ENCODE data around the gene ANO4. TPM values are rescaled to one million over a fixed set of nuclear protein-coding genes. Genes with fewer than 3 reads are reported as not detected.

ANO4 gene
- total RNA-seq, 1 donor from 2014 or later = 0.32 TPM

DNA sequence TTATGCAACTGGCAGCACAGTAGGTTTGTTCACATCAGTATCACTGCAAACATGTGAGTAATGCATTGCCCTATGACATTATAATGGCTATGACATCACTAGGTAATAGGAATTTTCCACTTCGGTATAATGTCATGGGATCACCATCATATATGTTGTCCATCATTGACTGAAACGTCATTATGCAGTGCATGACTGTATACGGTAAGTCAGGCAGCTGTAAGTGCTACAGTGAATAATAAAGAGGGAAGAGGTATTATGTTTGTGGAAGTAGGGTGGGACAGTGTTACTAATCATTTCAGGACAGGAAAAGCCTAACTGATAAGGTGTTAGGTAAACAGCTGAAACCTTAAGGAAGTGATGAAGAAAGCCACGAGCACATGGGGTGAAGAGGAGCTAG, 68.1 kb downstream of the ANO4 start:
- no peak for ATAC-seq
- DNase-seq = no peak
- intact Hi-C loops (cut with micrococcal nuclease) = no loop called here

DNA sequence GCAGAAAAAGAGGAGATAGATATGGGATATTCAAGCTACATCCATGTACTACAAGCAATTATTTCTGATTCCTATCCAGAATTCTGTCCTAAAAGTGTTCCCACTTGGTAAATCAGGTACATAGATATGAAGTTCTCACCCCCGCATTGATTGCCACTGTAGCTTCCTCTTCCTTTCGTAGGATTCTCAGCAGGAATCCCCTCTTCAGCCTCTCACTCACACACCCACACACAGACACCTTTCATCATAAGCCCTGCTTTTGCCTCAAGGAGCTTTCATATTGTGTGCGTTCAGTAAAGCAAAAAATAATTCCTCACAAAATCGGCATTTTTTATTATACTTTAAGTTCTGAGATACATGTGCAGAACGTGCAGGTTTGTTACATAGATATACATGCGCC, 69.8 kb downstream of the ANO4 start:
- ATAC-seq (no peak), DNase-seq (no peak)
- intact Hi-C loops (cut with micrococcal nuclease) = no loop called here

DNA sequence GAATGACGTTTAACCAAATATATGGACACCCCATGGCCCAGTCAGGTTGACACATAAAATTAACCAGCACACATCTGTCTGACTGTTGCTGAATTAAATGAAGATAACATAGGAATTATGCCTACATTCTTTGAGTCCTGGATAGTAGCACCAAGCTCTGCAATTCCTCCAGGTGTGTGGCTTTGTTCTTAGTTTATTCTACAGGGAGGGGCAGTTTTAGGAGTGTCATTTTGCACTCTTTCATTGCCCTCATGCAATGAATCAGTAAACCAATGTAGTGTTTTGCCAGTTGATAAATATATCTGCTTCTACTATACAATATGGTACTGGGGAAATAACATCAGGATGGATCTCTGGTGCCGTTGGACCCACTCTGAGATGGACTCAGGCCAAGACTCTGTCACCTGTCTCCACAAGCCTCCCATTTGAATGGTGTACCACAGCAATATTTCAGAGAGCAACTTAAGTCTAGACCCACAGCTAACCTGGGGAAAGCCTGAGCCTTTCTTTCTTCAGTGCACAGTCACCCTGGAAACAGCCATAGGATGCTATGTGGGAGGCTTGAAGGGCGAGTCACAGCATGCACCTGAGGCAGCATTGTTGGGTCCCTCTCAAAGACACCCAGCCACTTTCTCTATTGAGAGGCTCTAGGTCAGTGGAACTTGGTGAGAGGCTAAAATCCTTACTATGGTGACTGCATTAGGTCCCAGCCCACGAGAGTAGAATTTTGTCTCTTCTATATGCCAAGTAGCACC, 73.2 kb downstream of the ANO4 start:
- intact Hi-C loops (cut with micrococcal nuclease) = no loop called here
- no peak for DNase-seq
- ATAC-seq = no peak

DNA sequence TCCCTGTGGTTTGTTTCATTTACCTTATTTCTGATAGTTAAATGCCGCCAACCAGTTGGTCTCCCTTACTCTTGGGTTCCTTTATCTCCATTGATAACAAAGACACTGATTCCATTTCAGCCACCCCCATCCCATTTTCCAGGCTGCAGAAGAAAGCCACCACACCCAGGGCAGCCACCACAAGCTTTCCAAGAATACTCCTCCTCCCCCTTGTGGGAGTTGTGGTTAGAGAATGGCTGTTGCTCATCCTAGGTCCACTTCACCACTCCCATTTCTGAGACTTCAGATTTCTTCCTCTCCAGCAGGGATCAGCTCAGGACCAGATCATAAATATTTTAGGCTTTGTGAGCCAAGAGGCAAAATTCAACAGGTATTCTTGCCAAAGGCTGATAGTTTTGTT, 73.9 kb downstream of the ANO4 start:
- ATAC-seq (no peak), DNase-seq (no peak)
- intact Hi-C loops (cut with micrococcal nuclease) = no loop called here

DNA sequence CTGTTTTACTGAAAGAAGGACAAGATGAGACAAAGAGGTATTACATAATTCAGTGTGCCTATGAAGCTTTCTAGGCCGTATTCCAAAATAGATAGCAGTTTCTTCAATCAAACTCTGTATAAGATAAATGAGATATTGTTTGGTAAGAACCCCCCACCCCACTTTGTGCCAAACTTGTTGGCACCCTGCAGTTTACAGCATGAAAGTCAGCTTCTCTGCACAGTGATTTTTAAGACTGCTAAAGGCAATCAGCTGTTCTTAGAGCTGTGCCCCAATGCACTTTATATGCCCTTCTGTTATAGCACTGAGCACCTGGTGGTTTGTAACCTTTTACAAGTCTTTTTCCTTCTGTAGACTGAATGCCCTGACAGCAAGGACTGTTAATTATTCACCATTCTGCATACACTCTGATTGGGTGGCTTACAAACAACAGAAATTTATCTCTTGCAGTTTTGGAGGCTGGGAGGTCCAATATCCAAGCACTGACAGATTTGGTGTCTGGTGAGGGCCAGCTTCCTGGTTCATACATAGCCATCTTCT, 76.7 kb downstream of the ANO4 start:
- DNase-seq (no peak), ATAC-seq (no peak)
- intact Hi-C loops (cut with micrococcal nuclease) = no loop called here

DNA sequence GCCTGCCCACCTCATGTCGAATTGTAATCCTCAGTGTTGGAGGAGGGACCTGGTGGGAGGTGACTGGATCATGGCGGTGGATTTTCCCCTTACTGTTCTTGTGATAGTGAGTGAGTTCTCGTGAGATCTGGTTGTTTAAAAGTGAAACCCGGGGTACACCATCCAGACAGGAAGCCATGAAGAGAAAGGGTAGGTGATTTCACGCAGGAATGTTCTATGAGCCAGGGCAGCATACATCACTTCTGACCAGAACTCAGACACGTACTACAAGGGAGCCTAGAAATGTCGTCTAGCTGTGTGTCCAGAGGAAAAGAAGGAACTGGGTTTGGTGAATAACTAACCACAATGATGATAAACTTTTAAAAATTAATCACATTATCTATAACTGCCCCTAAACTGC, 80.6 kb downstream of the ANO4 start:
- ATAC-seq (no peak), DNase-seq (no peak)
- intact Hi-C loops (cut with micrococcal nuclease) = no loop called here

DNA sequence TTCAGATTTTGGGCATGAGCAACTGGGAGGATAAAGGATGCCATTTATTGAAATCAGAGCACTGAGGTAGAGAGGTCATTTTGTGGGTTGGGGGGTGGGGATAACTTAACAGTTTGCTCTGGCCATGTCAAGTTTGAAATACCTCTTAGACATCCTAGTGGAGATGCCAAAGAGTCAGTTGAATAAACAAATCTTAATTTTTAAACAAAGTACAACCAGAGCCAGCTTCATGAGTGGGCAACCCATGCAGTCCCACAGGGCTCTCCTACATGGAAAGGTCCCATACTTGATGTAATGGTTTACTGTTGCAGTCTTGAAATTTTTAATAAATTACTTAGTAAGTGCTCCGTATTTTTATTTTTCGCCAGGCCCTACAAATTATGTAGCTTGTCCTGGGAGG, 81.2 kb downstream of the ANO4 start:
- DNase-seq (no peak), ATAC-seq (no peak)
- intact Hi-C loops (cut with micrococcal nuclease) = no loop called here

DNA sequence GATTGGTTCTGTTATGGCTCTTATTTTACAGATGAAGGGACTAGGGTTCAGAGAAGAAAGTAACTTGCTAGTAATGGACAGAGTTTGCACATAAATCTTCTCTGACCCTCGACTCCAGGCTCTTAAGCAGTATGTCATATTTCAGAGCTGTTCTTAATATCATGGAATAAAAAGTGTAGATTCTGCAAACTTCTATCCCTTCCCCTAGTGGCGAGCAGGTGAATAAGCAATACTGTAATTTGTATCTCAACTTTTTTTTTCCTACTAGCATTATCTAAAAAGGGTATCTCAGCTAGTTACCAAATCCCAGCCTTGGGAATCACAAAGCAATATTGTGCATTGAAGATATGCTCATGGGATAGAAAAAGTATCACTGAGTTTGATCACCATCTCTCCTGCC, 83.2 kb downstream of the ANO4 start:
- DNase-seq (no peak), ATAC-seq (no peak)
- intact Hi-C loops (cut with micrococcal nuclease) = no loop called here

DNA sequence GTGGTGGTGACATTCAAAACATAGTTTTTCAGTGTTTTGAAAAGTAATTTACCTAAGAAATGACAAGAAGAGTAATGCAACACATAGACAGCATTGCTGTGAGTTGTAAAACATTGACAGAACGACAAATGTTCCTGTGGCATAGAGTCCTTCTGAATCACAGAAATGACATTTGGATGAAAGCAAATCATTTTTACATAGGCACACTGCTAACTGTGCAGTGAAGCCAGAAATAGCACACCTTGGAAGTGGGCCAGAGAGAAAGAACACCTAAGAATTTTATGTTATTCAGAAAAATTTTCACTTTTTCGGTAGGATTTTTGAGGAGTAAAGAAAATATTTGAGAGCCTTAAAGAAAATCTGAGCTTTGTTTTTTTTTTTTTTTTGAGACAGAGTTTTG, 100.6 kb downstream of the ANO4 start:
- ATAC-seq = no peak
- DNase-seq = no peak
- intact Hi-C loops (cut with micrococcal nuclease) = no loop called here

DNA sequence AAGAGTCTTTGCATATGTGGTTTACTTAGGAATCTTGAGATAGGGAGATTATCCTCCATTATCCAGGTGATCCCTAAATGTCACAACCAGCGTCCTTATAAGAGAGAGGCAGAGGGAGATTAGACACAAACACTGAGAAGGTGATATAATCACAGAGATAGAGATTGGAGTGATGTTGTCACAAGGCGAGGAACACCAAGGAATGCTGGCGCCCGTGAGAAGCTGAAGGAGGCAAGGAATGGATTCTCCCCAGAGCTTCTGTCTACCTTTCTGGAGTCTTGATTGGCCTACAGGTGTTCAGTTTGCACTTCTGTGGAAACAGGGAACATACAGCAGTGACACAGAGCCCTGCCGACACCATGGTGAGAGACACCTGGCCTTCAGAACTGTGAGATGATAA, 101.6 kb downstream of the ANO4 start:
- no peak for DNase-seq
- no peak for ATAC-seq
- intact Hi-C loops (cut with micrococcal nuclease) = no loop called here

DNA sequence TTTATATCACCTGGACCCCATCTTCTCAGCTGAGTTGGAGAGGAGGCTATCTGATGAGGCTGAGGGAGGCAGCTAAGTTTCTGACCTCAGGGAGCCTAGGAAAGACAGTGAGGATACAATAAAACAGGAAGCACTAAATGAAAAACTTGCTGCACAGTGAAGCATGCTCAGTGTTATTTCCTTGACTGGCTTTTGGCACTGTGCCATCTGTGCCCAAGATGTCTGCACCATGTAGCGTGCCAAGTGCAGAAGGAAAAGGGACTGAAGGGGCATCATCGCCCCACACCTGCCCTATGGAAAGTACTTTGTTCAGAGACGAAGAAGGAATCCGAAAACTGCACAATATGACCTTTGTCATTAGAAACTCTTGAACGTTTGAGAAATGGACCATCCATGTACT, 102.7 kb downstream of the ANO4 start:
- ATAC-seq = no peak
- DNase-seq = no peak
- intact Hi-C loops (cut with micrococcal nuclease) = no loop called here

DNA sequence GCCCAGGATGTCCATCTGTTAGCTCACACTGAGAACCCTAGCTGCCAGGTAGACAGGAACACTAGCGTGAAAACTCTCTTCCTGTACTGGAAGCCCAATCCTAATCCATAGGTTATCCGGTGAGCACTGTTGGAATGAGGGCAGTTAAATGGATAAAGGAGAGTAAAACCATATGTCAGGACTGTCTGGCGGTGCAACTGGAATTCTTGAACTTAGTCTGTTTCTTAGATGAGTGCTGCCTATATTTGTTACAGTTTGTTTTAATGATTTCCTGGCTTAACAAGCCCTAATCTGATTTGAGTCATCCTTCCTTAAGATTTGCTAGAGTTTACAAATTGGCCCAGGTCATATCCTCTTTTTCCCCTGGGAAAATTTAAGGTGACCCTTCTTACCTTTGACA, 104.7 kb downstream of the ANO4 start:
- intact Hi-C loops (cut with micrococcal nuclease) = no loop called here
- ATAC-seq (no peak), DNase-seq (no peak)

DNA sequence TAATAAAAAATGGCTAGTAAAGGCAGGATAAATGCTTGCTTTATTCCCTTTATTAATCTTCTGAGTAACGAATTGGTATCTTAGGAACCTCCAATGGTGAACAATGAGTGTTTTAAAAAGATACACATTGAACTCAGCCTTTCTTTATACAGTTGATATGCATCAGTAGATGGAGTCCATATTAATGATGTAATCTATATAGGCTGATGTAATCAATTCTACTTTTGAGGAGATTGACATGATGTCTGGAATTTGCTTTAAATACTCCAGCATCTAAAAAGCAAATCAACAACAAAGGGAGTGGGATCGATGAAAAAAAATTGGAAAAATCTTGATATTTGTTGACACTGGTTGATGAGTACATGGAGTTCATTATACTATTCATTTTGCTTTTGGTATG, 106.2 kb downstream of the ANO4 start:
- ATAC-seq = no peak
- no peak for DNase-seq
- intact Hi-C loops (cut with micrococcal nuclease) = no loop called here

DNA sequence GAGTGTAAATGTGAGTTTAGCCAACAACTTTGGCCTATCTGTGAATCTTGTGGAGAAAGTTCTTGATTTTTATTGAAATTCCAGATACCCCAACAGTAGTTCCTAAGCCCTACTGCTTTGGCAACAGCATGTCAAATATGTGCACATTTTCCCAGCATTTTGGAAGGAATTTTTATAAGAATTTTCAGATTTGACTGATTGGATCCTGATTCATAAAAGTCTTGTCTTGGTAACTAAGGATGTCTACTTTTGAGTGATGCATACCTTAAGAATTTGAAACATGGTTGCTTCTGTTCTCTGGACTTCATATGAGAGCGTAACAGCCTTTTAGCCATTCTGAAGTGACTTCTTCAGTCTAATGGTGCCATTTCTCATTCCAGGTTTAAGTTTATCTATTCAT, 106.7 kb downstream of the ANO4 start:
- DNase-seq (no peak), ATAC-seq (no peak)
- intact Hi-C loops (cut with micrococcal nuclease) = no loop called here

DNA sequence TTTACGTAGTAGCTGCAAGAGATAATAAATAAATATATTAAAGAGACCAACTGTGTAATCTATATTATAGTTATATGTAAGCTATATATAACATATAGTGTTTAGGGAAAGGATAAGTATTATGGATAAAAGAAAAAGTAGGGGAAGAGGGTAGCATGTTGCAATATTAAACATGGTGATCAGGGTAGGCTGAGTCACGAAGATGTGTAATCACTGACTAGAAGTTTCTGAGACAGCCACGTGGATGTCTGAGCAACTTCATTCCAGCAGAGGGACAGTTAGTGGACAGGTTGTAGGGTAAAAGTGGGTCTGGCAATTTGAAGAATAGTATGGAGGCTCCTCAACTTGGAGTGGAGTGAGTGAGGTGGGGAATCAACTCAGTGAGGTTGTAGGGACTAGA, 109.7 kb downstream of the ANO4 start:
- no peak for DNase-seq
- no peak for ATAC-seq
- intact Hi-C loops (cut with micrococcal nuclease) = no loop called here

DNA sequence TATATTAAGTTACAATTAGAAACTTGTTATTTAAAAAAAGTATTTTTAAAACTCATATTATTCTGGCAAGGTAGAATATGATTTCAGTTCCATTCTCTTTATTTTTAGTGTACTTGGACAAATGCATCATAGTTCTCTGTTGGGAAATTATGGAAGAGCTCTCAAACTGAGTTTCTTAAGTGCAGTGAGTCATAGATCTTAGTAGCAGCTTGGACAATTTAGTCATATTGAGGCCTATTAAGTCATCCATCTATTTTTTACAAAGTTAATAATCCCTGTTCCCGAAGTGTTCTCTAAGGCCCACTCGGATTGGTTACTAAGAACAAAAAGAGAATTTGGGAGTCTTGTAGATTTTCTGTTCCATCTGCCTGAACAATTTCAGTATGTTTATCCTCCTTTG, 113.9 kb downstream of the ANO4 start:
- DNase-seq = no peak
- intact Hi-C loops (cut with micrococcal nuclease) = no loop called here
- ATAC-seq = no peak

DNA sequence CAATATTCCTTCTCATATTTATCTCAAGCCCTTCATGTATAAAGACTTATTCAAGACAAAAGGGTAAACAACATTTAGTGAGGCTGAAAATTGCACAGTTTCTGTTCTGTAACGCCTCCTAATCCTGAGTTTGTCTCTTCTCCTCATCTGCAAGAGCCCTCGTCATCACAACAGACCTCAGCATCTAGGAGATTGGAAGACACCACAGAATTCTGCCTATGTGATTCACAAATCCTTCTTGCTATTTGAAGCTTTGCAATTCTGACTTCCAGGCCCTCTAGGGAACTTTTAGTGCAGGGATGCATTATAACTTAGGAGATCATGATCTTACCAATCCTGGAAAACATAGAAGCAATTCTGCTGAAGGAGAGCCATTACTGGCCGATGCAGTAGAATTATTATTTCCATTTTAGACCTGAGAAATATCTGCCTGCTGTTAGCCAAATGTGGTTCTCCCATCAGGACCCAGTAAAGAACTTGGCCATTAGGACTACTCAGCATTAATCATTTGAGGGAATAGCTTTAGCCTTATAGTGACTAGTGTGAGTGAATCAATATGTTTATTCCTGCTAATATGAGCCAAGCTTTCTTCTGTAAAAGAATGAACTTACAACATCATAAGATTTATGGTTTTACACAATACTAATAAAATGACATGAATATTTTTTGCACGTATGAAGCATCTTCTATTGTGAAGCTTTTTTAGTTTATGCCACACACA, 119.5 kb downstream of the ANO4 start:
- intact Hi-C loops (cut with micrococcal nuclease) = no loop called here
- ATAC-seq (no peak), DNase-seq (no peak)

DNA sequence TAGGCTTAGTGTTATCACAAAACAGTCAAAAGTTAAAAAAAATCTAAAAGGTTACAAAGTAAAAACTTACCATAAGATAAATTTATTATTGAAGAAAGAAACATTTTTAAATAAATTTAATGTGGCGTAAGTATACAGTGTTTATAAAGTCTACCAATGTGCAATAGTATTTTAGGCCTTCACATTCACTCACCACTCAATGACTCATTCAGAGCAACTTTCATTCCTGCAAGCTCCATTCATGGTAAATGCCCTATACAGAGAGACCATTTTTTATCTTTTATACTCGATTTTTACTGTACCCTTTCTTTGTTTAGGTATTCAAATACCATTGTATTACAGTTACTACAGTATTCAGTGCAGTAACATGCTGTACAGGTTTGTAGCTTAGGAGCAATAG, 124.5 kb downstream of the ANO4 start:
- DNase-seq (no peak), ATAC-seq (no peak)
- intact Hi-C loops (cut with micrococcal nuclease) = no loop called here

DNA sequence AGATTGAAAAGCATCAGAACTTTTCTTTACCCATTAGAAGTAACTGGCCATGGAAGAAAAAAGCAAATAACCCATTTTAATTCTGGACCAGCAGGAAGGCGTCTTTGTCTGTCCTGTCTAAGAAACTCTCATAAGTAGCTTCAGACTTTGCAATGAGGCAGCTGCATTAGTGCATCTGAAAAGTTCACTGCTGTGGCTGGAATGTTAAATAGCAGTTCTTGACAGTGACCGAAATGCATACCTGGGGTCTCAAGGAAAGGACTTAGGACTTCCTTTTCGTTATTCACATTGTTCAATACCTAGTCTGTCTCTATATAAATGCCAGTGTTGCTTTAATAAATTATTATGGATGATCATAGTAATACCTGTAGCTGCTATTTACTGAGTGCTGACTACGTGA, 125.9 kb downstream of the ANO4 start:
- ATAC-seq = no peak
- no peak for DNase-seq
- intact Hi-C loops (cut with micrococcal nuclease) = no loop called here

DNA sequence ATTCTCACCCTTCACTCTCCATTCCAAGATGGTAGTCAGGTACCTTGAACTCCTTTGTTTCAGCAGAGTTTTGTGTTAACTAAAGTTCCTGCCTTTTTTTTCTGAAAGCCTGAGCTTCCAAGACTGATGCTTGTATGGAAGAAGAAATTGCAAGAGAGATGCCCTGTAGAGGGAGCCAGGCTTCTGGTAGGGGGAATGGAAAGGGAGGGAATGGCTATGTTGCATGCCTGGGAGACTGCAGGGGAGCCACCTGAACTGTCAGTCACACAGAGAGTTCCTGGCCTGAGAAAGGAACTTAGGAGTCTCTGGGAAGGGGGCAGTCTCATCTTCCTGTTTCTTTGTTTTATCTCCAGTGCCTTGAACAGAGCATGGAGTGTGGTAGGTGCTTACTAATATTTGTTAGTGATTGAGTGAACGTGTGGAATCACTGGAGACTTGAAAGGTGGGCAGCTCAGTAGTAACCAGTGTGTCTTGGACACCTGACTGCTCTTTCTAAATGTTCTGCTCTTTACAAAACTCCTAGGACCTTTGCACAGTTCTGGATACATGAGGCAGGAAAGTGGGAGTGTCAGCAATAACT, 132.2 kb downstream of the ANO4 start:
- DNase-seq = no peak
- intact Hi-C loops (cut with micrococcal nuclease) = no loop called here
- no peak for ATAC-seq

DNA sequence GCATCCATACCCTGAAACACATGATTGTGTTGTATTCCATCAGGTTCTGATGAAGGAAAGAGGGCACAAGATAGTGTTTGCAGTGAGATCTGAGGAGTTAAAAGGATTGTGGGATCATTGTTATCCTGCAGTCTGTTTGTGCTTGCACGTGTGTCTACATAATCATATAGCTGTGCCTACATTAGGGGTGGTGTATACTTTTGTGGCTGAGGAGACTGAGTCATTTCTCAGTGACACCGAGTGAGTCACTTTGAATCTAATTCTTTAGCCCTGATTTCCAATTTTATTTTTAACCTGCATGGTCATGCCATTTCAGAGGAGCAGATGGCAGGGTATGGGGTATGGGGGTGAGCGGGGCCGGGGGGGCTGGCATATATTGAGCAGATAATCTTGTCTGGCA, 133.2 kb downstream of the ANO4 start:
- intact Hi-C loops (cut with micrococcal nuclease) = no loop called here
- ATAC-seq = no peak
- DNase-seq = no peak

All from left ventricle myocardium superior (tissue), 1 donor.